ENCODE results near the gene ATN1.

ATN1 gene

GRCh38 chr12:6946033-6946919, 18.5 kb downstream of the ATN1 start:
- peak; percentile 95 for DNase-seq

GRCh38 chr12:6946920-6947374, 19.2 kb downstream of the ATN1 start:
- no peak for DNase-seq

- no peak for DNase-seq
These were observed 19.9 kb downstream of the ATN1 start for GRCh38 chr12:6947615-6948014.

- no peak for DNase-seq
These were observed 21.3 kb downstream of the ATN1 start for GRCh38 chr12:6948873-6949594.

- DNase-seq = no peak
These were observed 22.6 kb downstream of the ATN1 start for GRCh38 chr12:6950401-6950801.

- DNase-seq = no peak
These were observed 23.2 kb downstream of the ATN1 start, which contains the start of gene PTPN6 for GRCh38 chr12:6950811-6951540. TSS of gene PTPN6 (plus strand) at chr12:6951356. CDS start at chr12:6951513, 157 bp downstream.

GRCh38 chr12:6951551-6952120, 23.9 kb downstream of the ATN1 start:
- DNase-seq = no peak

- no peak for DNase-seq
These were observed 24.5 kb downstream of the ATN1 start for GRCh38 chr12:6952121-6952862.

GRCh38 chr12:6952863-6953441, 25.2 kb downstream of the ATN1 start:
- no peak for DNase-seq

- no peak for DNase-seq
These were observed 25.9 kb downstream of the ATN1 start for GRCh38 chr12:6953442-6954315.

- no peak for DNase-seq
These were observed 26.8 kb downstream of the ATN1 start for GRCh38 chr12:6954316-6955107.

- DNase-seq = no peak
These were observed 27.6 kb downstream of the ATN1 start for GRCh38 chr12:6955108-6956020.

GRCh38 chr12:6956021-6956727, 28.4 kb downstream of the ATN1 start:
- no peak for DNase-seq

- no peak for DNase-seq
These were observed 29.5 kb downstream of the ATN1 start for GRCh38 chr12:6957151-6957701.

- no peak for DNase-seq
These were observed 30.2 kb downstream of the ATN1 start for GRCh38 chr12:6957741-6958608.

- DNase-seq = no peak
These were observed 30.9 kb downstream of the ATN1 start for GRCh38 chr12:6958609-6959057.
